AG09309 (cell line): ENCODE measurements around the gene TRANK1.
A peak's percentile ranks its signal among the peaks of the same experiment; 100 is the strongest.
"Not testable (repeated sequence)": the region's sequence is repeated elsewhere in the genome, so short reads cannot be mapped to it uniquely, and the experiment has no call there.

Experiments used
- DNase-seq: peaks from one replicate; pipeline ENCODE4 v3.0.0-alpha.2; 2010; ENCODE audit warnings: low read depth
- H3K4me3 ChIP-seq: 2 replicates; pipeline ENCODE4 v1.5.1; 2011; ENCODE audit warnings: mild to moderate bottlenecking, low read depth, low read length, moderate library complexity; ENCODE audit not compliant: control insufficient read depth
- TF ChIP-seq, protein P1 (sequence below): IDR thresholded peaks from 2 replicates; pipeline ENCODE4 v1.5.1; 2011; ENCODE audit warnings: mild to moderate bottlenecking, low read depth, low read length, inconsistent platforms; ENCODE audit not compliant: insufficient read depth, control insufficient read depth; ENCODE audit errors: missing control alignments

The TRANK1 gene

DNA sequence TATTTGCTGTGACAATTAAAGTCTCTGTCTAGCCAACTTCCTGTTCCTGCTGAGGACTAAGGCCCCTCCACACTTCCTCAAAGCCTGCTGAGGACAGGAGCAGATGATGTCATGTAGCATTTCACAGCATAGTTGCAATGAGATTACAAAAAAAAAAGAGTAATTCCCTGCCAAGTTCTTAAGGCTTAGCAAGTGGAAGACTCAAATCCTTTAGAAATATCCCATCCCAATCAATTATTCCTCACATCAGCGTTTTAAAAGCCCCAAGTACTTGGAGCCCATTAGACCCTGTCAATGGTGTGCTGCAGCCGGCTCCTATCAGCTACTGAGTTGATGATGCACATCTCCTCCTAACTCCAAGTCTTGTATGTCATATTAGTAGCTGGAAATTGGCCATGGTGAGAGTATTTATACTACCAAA is 51.7 kb downstream of the TRANK1 start:
- H3K4me3 ChIP-seq: no peak overlapping the region
- TF ChIP-seq, protein P1, sequence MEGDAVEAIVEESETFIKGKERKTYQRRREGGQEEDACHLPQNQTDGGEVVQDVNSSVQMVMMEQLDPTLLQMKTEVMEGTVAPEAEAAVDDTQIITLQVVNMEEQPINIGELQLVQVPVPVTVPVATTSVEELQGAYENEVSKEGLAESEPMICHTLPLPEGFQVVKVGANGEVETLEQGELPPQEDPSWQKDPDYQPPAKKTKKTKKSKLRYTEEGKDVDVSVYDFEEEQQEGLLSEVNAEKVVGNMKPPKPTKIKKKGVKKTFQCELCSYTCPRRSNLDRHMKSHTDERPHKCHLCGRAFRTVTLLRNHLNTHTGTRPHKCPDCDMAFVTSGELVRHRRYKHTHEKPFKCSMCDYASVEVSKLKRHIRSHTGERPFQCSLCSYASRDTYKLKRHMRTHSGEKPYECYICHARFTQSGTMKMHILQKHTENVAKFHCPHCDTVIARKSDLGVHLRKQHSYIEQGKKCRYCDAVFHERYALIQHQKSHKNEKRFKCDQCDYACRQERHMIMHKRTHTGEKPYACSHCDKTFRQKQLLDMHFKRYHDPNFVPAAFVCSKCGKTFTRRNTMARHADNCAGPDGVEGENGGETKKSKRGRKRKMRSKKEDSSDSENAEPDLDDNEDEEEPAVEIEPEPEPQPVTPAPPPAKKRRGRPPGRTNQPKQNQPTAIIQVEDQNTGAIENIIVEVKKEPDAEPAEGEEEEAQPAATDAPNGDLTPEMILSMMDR: no peak
- DNase-seq: peak; percentile 47

DNA sequence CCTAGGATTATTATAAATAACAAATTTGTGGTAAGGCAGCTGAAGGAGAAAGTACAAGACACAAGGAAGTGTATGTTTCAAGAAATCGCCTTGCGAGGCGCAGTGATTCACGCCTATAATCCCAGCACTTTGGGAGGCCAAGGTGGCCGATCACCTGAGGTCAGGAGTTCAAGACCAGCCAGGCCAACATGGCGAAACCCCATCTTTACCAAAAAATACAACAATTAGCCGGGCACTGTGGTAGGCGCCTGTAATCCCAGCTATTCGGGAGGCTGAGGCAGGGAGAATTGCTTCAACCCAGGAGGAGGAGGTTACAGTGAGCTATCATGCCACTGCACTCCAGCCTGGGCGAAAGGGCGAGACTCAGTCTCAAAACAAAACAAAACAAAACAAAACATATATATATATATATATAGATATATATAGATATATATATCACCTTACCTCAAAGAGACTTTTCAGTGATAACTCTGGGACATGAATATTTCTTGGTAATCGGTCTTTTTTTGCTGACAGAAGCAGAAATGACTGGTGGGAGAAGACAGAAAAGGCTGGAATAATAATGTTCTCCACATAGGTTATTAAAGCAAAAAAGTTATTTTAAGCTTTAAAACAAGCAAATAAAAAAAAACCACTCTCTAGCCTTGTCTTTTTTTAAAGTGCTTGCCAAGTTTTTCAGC is 52.3 kb downstream of the TRANK1 start:
- DNase-seq: no peak
- TF ChIP-seq, protein P1: no peak
- no peak overlapping the region for H3K4me3 ChIP-seq

DNA sequence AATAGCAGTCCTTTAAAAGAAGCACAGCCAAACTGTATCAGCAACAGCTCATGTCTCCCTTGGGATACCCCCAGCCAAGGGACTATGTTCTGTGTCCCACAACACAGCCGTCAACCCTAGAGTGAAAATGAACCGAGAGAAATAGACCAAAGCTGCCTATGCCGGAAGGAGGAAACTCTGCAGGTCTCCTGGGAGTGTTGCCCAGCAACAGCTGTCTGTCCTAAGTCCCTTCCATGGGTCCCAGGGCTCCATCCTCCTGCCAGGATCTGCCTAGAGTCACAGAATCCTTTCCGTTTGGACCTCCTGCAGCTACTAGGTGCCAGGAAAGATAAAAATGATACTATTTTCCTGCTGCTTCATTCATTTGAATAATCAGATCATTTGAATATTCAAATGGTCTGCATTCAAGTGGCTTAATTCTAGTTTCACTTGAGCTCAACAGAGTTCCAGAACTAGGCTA is 53.1 kb downstream of the TRANK1 start:
- TF ChIP-seq, protein P1: no peak
- DNase-seq: no peak
- no peak overlapping the region for H3K4me3 ChIP-seq

DNA sequence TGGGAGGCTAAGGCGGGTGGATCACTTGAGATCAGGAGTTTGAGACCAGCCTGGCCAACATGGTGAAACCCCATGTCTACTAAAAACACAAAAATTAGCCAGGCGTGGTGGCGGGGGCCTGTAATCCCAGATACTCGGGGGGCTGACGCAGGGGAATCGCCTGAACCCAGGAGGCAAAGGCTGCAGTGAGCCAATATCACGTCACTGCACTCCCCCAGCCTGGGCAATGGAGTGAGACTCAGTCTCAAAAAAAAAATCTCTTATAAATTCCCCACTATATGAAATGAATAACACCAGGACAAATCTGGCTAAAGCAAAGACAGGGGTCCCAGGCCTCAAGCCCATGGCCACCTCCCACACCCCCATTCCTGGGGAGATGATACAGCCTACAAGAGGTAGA is 53.8 kb downstream of the TRANK1 start:
- H3K4me3 ChIP-seq, DNase-seq: not testable (repeated sequence)

DNA sequence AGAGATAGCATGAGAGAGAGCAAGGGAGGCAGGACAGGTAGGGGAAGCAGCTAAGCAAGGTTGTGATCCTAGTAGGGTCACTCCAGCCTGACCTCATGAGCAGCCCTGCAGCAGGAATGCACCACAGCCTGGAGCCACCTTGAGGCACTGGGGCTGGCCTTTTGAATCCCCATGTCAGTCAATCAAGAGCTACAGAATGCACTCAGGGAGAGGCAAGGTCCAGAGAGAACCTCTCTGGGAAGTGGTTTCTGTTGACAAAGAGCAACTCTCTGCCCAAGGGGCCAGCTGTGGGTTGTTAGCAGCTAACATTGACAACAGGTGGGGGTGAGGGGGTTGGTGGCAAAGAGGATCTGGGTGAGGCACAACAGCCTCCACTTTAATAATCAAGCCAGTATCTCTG is 54.6 kb downstream of the TRANK1 start:
- no peak overlapping the region for H3K4me3 ChIP-seq
- TF ChIP-seq, protein P1: no peak
- no peak for DNase-seq

DNA sequence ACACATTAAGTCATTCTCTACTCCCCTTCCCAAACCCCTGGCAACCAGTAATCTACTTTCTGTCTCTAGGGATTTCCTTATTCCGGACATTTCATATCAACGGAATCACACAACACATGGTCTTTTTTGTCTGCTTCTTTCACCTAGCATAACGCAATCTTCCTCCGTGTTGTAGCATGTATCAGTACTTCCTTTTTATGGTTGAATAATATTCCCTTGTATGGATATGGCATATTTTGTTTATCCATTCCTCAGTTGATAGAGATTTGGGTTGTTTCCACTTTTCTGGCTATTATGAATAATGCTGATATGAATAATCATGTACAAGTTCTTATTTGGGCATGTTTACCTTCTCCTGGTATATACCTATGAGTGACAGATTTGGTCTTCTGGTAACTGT is 63.1 kb downstream of the TRANK1 start:
- H3K4me3 ChIP-seq: no peak overlapping the region
- TF ChIP-seq, protein P1: no peak
- no peak for DNase-seq

DNA sequence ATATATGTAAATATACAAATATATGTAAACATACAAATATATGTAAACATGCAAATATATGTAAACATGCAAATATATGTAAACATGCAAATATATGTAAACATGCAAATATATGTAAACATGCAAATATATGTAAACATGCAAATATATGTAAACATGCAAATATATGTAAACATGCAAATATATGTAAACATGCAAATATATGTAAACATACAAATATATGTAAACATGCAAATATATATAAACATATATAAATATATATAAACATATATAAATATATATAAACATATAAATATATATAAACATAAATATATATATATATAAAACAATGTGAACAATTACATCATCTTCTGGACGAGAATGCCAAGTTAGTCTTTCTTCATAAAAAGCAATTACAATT is 65.0 kb downstream of the TRANK1 start:
- DNase-seq, H3K4me3 ChIP-seq: not testable (repeated sequence)
